ENCODE results near the gene REC8. TPM values are rescaled to one million over a fixed set of nuclear protein-coding genes. Genes with fewer than 3 reads are reported as not detected.

The REC8 gene
- total and polyA plus RNA-seq, 9 donors: 2.1 to 18.1 (median 10.7) TPM

DNA sequence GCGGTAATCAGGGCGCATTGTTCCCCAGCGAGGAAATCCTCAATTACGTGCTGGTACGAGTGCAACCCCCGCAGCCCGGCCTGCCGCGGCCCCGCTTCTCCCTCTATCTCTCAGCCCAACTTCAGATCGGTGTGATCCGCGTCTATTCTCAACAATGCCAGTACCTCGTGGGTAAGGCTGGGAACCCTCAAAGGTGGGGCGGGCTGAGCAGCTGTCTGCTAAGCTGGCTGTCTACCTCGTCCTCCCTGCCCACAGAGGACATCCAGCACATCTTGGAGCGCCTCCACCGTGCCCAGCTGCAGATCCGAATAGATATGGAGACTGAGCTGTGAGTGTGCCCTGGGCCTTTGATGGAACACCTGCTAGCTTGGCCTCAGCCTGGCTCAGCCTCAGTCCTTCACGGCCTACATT, 996 bp downstream of the REC8 start:
- H3K4me3 ChIP-seq (ENCODE audit: low read length): no peak overlapping the region

DNA sequence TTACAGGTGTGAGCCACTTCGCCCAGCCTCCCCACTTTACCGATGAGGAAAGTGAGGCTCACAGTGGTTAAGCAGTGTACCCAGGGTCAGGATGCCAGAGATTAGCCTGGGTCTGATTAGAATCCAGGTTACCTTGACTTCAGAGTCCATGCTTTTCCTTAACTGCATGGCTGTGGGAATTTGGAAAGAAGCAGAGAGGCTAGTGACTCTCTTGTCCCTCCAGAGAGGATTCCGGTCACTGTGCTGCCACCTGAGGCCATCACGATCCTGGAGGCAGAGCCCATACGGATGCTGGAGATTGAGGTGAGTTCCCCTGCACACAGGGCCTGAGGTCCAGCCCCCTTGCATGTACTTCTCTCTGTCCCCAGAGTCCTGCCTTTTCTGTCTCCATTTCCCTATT, 4.7 kb downstream of the REC8 start:
- Histone ChIP-seq H3K4me3 (ENCODE audit: low read length) (no peak overlapping the region), H3K9me3 (replicated peaks; ENCODE audit: control insufficient read depth, low read depth, low read length) (no peaks in the 10 kb centered on the region), H3K4me1 (ENCODE audit: control insufficient read depth, insufficient read depth, low read length) (peaks cover 13% of the 10 kb centered on the region), H3K36me3 (ENCODE audit: control insufficient read depth, insufficient read depth, low read length) (peaks cover 64% of the 10 kb centered on the region), H3K27me3 (ENCODE audit: control insufficient read depth, insufficient read depth, low read length) (no peaks in the 10 kb centered on the region), H3K27ac (ENCODE audit: low read length) (no peak overlapping the region)
- DNase-seq: no peak
- WGBS (ENCODE audit: insufficient coverage): 89% methylated on average over 4 of the region's 5 CpGs

More for the DNA sequence above, 996 bp downstream of the REC8 start:
- no peaks in the 10 kb centered on the region for H3K9me3 ChIP-seq (replicated peaks; ENCODE audit: control insufficient read depth, low read depth, low read length)
- WGBS (ENCODE audit: insufficient coverage): 54% methylated on average over 19 of the region's 20 CpGs
- peaks cover 45% of the 10 kb centered on the region for H3K36me3 ChIP-seq (ENCODE audit: control insufficient read depth, insufficient read depth, low read length)
- peaks cover 16% of the 10 kb centered on the region for H3K4me1 ChIP-seq (ENCODE audit: control insufficient read depth, insufficient read depth, low read length)
- DNase-seq: no peak
- H3K27ac ChIP-seq (ENCODE audit: low read length): no peak overlapping the region
- H3K27me3 ChIP-seq (ENCODE audit: control insufficient read depth, insufficient read depth, low read length): no peaks in the 10 kb centered on the region

DNA sequence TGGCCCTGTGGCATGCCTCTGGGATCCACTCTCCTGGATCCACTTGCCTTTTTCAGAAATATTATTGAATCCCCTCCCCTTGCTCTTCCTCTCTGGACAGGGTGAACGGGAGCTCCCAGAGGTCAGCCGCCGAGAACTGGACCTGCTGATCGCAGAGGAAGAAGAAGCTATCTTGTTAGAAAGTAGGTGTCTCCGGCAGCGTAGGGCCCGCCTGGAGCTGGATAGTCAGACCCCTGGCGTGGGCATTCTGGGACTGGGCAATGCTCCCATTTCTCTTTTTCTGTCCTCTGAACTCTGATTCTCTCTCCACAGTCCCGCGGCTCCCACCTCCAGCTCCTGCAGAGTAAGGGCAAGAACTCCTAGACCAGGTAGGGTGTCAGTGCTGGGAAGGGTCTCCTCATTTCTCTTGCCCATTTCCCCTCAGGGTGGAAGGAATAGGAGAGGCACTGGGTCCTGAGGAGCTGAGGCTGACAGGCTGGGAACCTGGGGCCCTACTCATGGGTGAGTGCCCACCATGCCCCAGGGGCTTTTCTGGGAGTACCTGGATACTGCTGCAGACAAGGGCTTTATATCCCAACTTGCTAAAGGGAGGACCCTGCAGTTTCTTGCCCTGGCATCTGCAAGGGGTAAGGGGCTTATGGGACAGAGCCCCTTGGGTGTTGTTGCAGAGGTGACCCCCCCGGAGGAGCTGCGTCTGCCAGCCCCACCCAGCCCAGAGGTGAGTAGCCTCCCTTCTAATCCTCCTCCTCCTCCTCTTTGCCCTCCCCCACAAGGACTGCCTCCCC, 5.4 kb downstream of the REC8 start:
- H3K4me3 ChIP-seq (ENCODE audit: low read length): no peak overlapping the region
- no peaks in the 10 kb centered on the region for H3K9me3 ChIP-seq (replicated peaks; ENCODE audit: control insufficient read depth, low read depth, low read length)
- no peak overlapping the region for H3K27ac ChIP-seq (ENCODE audit: low read length)
- H3K27me3 ChIP-seq (ENCODE audit: control insufficient read depth, insufficient read depth, low read length): no peaks in the 10 kb centered on the region
- peaks cover 71% of the 10 kb centered on the region for H3K36me3 ChIP-seq (ENCODE audit: control insufficient read depth, insufficient read depth, low read length)
- no peak for DNase-seq
- 60% methylated on average over 1 of the region's 12 CpGs for WGBS (ENCODE audit: insufficient coverage)
- peaks cover 7% of the 10 kb centered on the region for H3K4me1 ChIP-seq (ENCODE audit: control insufficient read depth, insufficient read depth, low read length)

DNA sequence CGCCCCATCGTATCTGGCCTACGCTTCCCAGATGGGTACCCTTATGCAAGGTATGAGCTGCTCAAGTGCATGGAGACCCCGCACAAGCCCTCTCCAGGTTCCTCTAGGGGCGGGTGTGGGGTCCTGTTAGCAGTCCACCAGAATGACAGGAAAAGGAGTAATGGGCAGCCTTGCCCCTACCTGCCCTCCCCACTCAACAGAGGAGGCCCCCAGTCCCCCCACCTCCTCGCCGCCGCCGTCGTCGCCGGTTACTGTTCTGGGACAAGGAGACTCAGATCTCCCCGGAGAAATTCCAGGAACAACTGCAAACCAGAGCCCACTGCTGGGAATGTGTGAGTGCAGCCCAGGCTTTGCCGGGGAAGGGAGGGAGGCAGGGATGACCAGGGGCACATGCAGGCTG, 6.0 kb downstream of the REC8 start:
- DNase-seq: no peak
- 87% methylated on average over 7 of the region's 14 CpGs for WGBS (ENCODE audit: insufficient coverage)

DNA sequence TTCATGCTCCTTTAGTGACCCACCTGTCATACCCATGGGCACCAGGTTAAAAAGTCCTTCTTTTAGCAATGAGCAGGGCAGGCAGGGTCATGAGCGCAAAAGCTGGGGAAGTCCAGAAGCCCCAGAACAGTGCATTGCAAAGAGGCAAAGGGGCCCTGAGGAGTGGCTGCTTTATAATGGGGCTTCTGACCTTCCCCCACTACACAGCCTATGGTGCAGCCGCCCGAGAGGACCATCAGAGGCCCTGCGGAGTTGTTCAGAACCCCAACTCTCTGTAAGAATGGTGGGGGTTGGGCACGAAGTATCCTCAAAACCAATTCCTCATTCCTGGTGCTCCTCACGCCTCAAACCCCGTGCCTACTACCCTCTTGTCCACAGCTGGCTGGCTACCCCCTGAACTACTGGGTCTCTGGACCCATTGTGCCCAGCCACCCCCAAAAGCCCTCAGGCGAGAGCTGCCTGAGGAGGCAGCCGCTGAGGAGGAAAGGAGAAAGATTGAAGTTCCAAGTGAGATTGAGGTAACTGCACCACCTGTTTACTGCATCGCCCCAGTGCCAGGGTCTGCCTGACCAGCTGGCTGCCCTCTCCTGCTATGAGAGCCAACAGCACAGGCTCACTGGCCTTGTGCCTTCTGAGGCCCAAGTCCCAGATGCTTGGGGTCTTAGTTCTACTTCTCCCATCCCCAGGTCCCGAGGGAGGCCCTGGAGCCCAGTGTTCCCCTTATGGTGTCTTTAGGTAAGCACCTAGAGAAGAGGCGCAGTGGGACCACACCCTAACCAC, 6.7 kb downstream of the REC8 start:
- Histone ChIP-seq H3K9me3 (replicated peaks; ENCODE audit: control insufficient read depth, low read depth, low read length) (no peaks in the 10 kb centered on the region), H3K27ac (ENCODE audit: low read length) (no peak overlapping the region), H3K4me3 (ENCODE audit: low read length) (no peak overlapping the region), H3K27me3 (ENCODE audit: control insufficient read depth, insufficient read depth, low read length) (no peaks in the 10 kb centered on the region), H3K36me3 (ENCODE audit: control insufficient read depth, insufficient read depth, low read length) (peaks cover 81% of the 10 kb centered on the region), H3K4me1 (ENCODE audit: control insufficient read depth, insufficient read depth, low read length) (no peaks in the 10 kb centered on the region)
- WGBS (ENCODE audit: insufficient coverage): 94% methylated on average over 5 of the region's 12 CpGs
- DNase-seq: no peak

More for the DNA sequence above, 6.0 kb downstream of the REC8 start:
- Histone ChIP-seq H3K9me3 (replicated peaks; ENCODE audit: control insufficient read depth, low read depth, low read length) (no peaks in the 10 kb centered on the region), H3K4me3 (ENCODE audit: low read length) (no peak overlapping the region), H3K4me1 (ENCODE audit: control insufficient read depth, insufficient read depth, low read length) (peaks cover 1% of the 10 kb centered on the region), H3K36me3 (ENCODE audit: control insufficient read depth, insufficient read depth, low read length) (peaks cover 77% of the 10 kb centered on the region), H3K27ac (ENCODE audit: low read length) (no peak overlapping the region), H3K27me3 (ENCODE audit: control insufficient read depth, insufficient read depth, low read length) (no peaks in the 10 kb centered on the region)

DNA sequence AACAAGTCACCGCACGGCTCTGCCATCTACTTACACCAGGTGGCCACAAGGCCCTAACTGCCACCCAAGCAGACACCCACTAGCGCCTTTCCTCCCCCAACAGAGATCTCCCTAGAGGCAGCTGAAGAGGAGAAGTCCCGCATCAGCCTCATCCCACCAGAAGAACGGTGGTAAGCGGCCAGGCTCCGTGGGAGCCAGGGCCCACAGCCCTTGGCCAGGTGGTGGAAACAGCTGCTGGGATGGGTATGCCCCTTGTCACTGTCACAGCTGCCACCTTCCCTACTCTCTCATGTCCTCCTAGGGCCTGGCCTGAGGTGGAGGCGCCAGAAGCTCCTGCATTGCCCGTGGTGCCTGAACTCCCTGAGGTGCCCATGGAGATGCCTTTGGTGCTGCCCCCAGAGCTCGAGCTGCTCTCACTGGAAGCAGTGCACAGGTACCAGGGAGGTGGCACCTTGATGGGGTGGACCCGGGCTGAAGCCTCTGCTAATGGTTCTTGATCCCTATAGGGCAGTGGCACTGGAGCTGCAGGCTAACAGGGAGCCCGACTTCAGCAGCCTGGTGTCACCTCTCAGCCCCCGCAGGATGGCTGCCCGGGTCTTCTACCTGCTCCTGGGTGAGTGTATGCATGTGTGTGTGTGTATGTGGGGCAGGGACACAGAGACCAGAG, 7.5 kb downstream of the REC8 start:
- Histone ChIP-seq H3K36me3 (ENCODE audit: control insufficient read depth, insufficient read depth, low read length) (peaks cover 89% of the 10 kb centered on the region), H3K4me3 (ENCODE audit: low read length) (no peak overlapping the region), H3K9me3 (replicated peaks; ENCODE audit: control insufficient read depth, low read depth, low read length) (no peaks in the 10 kb centered on the region), H3K27me3 (ENCODE audit: control insufficient read depth, insufficient read depth, low read length) (no peaks in the 10 kb centered on the region), H3K4me1 (ENCODE audit: control insufficient read depth, insufficient read depth, low read length) (no peaks in the 10 kb centered on the region), H3K27ac (ENCODE audit: low read length) (peak overlapping the region; percentile 59)
- 84% methylated on average over 6 of the region's 14 CpGs for WGBS (ENCODE audit: insufficient coverage)
- no peak for DNase-seq

DNA sequence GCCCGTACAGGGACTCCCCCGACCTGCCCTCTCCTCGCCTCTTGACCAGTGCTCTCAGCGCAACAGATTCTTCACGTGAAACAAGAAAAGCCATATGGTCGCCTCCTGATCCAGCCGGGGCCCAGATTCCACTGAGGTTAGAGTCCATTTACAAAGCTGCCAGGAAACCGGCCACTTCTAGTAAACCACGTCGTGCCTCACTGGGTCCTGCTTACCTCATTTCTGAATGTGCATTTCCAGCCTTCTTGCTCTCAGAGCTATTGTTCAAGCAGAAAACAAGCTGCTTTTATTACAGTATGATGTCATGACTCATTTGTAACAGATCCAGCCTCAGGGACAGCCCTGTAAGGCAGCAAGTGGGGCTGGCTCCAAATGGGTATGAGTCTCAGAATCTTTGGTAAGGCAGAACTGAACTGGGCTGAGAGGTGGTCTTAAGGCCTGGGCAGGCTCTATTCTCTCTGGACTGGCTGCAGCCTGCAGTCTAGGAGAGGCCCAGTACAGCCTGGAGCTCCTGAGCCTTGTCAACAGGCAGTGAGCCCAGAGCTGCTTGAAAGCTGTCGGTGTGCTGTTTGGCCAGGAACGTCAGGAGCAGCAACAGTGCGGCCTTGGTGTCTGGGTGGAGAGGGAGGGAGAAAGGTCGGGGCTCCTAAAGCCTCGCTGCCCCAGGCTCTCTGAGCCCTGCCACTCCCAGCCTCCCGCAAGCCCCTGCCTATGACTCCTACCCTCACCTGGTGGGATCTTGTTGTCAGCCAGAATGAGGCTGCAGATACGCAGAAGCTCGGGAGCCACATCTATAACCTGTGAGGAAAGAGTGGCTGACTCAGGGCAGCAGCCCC, 8.3 kb downstream of the REC8 start:
- peaks cover 94% of the 10 kb centered on the region for H3K36me3 ChIP-seq (ENCODE audit: control insufficient read depth, insufficient read depth, low read length)
- no peaks in the 10 kb centered on the region for H3K27me3 ChIP-seq (ENCODE audit: control insufficient read depth, insufficient read depth, low read length)
- peak; percentile 65 for DNase-seq
- no peaks in the 10 kb centered on the region for H3K4me1 ChIP-seq (ENCODE audit: control insufficient read depth, insufficient read depth, low read length)
- H3K9me3 ChIP-seq (replicated peaks; ENCODE audit: control insufficient read depth, low read depth, low read length): no peaks in the 10 kb centered on the region
- H3K4me3 ChIP-seq (ENCODE audit: low read length): no peak overlapping the region
- H3K27ac ChIP-seq (ENCODE audit: low read length): peak overlapping the region; percentile 59
- 53% methylated on average over 13 of the region's 18 CpGs for WGBS (ENCODE audit: insufficient coverage)

DNA sequence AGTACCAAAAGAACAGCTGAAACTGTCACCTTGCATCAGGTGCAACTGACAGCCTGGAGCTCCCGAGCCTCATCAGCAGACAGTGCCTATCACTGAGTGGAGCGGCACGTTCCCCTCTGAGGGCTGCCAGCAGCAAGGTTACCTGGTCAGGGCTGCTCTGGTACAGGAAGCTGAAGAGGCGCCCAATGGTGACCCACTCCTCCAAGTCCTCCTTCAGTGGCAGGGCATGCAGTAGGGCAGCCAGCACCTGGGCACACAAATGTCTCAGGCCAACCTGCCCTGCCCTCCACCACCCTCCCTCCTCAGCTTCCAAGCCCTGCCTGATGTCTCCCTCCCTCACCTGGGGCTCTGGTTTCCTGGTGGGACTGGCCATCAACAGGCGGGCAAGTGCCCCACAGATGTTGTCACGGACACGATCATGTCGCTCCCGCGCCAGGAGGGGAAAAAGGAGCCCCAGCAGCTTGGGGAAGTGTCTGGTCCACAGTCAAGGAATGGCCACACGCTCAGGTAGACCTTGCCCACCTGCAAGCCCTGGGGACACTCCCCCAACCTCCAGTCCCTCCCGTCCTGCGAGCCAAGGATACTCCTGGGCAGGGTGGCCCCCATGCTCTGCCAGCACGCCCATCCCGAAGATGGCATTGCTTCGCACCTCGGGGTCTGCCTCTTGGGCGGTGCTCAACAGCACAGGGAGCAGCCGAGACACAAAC, 9.6 kb downstream of the REC8 start:
- no peak for DNase-seq
- Histone ChIP-seq H3K9me3 (replicated peaks; ENCODE audit: control insufficient read depth, low read depth, low read length) (no peaks in the 10 kb centered on the region), H3K36me3 (ENCODE audit: control insufficient read depth, insufficient read depth, low read length) (peaks cover 97% of the 10 kb centered on the region), H3K4me3 (ENCODE audit: low read length) (no peak overlapping the region), H3K4me1 (ENCODE audit: control insufficient read depth, insufficient read depth, low read length) (no peaks in the 10 kb centered on the region), H3K27me3 (ENCODE audit: control insufficient read depth, insufficient read depth, low read length) (no peaks in the 10 kb centered on the region), H3K27ac (ENCODE audit: low read length) (no peak overlapping the region)
- 87% methylated on average over 19 of the region's 19 CpGs for WGBS (ENCODE audit: insufficient coverage)

DNA sequence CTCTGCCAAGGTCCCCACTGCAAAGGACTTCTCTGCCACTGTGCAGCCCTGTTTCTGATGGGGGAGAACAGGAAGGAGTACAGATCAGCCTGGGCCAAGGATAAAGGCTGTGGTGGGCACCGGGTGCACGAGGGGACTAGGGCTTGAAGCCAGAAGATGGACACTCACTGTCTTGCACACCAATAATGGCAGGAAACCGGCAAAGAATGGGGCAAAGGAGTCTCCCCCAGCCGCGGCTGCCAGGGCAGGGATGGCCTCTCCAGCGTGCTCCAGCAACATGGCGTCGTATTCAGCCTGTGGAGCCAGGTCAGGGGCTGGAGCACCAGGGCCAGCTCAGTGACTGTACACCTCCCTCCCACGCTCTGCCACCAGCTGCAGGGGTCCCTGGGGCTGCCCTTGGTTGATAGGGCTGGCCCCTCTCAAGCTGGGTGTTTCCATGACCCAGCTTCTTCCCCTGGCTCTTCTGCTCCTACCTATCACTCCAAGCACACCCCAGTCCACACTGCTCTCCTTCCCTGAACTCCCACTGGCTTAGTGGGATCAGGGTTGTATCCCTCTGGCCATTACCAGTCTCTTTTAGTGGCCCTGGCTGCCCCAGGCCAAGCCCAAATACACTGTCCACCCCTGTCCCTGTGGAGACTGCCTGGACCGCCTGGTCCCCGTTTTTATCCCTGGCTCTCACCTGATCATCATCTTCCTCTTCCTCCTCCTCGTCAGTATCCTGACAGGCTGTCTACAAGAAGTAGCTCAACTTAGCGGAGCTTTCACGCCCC, 10.4 kb downstream of the REC8 start:
- peaks cover 97% of the 10 kb centered on the region for H3K36me3 ChIP-seq (ENCODE audit: control insufficient read depth, insufficient read depth, low read length)
- H3K27me3 ChIP-seq (ENCODE audit: control insufficient read depth, insufficient read depth, low read length): no peaks in the 10 kb centered on the region
- H3K4me1 ChIP-seq (ENCODE audit: control insufficient read depth, insufficient read depth, low read length): peaks cover 3% of the 10 kb centered on the region
- no peak for DNase-seq
- H3K27ac ChIP-seq (ENCODE audit: low read length): no peak overlapping the region
- no peak overlapping the region for H3K4me3 ChIP-seq (ENCODE audit: low read length)
- 83% methylated on average over 9 of the region's 14 CpGs for WGBS (ENCODE audit: insufficient coverage)
- H3K9me3 ChIP-seq (replicated peaks; ENCODE audit: control insufficient read depth, low read depth, low read length): no peaks in the 10 kb centered on the region
